MM.1S (cell line): ENCODE results near the gene DCAF4.

ENCODE experiments used
- DNase-seq: peaks from one replicate; pipeline ENCODE4 v3.0.0-alpha.2; 2015
- H2AFZ ChIP-seq: fragments of 300-600 bp; sonication (generic); 2 replicates; pipeline ENCODE4 v1.6.0; 2016; ENCODE audit warnings: antibody characterized with exemption, low read length
- H3F3A ChIP-seq: fragments of 300-600 bp; sonication (generic); 2 replicates; pipeline ENCODE4 v1.6.1; 2016; ENCODE audit warnings: mild to moderate bottlenecking, antibody characterized with exemption, low read length, moderate library complexity, mixed read lengths; ENCODE audit not compliant: insufficient read depth
- H3K27ac ChIP-seq: fragments of 300-600 bp; sonication (generic); 2 replicates; pipeline ENCODE4 v1.5.1; 2016; ENCODE audit warnings: mild to moderate bottlenecking, low read length
- H3K27me3 ChIP-seq: fragments of 300-600 bp; sonication (generic); replicated peaks from 2 replicates; pipeline ENCODE4 v1.6.0; 2016; ENCODE audit warnings: low read length; ENCODE audit not compliant: insufficient read depth
- H3K36me3 ChIP-seq: fragments of 300-600 bp; sonication (generic); replicated peaks from 2 replicates; pipeline ENCODE4 v1.6.1; 2016; ENCODE audit warnings: mild to moderate bottlenecking, low read length, mixed read lengths; ENCODE audit not compliant: insufficient read depth
- H3K4me1 ChIP-seq: fragments of 300-600 bp; sonication (generic); 2 replicates; pipeline ENCODE4 v1.6.1; 2016; ENCODE audit warnings: low read length, mixed read lengths
- H3K4me2 ChIP-seq: fragments of 300-600 bp; sonication (generic); 2 replicates; pipeline ENCODE4 v1.6.0; 2016; ENCODE audit warnings: low read depth, low read length
- H3K4me3 ChIP-seq: fragments of 300-600 bp; sonication (generic); 2 replicates; pipeline ENCODE4 v1.5.1; 2016; ENCODE audit warnings: low read length, mixed read lengths
- H3K79me2 ChIP-seq: fragments of 300-600 bp; sonication (generic); 2 replicates; pipeline ENCODE4 v1.6.1; 2016; ENCODE audit warnings: mixed run types, low read length, mixed read lengths
- H3K9ac ChIP-seq: fragments of 300-600 bp; sonication (generic); 2 replicates; pipeline ENCODE4 v1.6.1; 2016; ENCODE audit warnings: low read length, mixed read lengths
- H3K9me2 ChIP-seq: fragments of 300-600 bp; sonication (generic); replicated peaks from 2 replicates; pipeline ENCODE4 v1.6.1; 2016; ENCODE audit warnings: mild to moderate bottlenecking, low read length, mixed read lengths; ENCODE audit not compliant: insufficient read depth
- H3K9me3 ChIP-seq: fragments of 300-600 bp; sonication (generic); replicated peaks from 2 replicates; pipeline ENCODE4 v1.6.1; 2016; ENCODE audit warnings: mild to moderate bottlenecking, low read length, mixed read lengths; ENCODE audit not compliant: insufficient read depth
- H4K20me1 ChIP-seq: fragments of 300-600 bp; sonication (generic); 2 replicates; pipeline ENCODE4 v1.6.1; 2016; ENCODE audit warnings: mild to moderate bottlenecking, low read length, moderate library complexity, mixed read lengths; ENCODE audit not compliant: insufficient read depth
- CTCF ChIP-seq: fragments of 300-600 bp; sonication (generic); IDR thresholded peaks from 2 replicates; pipeline ENCODE4 v1.5.1; 2016; ENCODE audit warnings: antibody characterized with exemption, low read length, mixed read lengths
- EZH2 ChIP-seq: fragments of 300-600 bp; sonication (generic); optimal IDR thresholded peaks from 2 replicates; pipeline ENCODE3; 2017; ENCODE audit warnings: low read depth, mild to moderate bottlenecking, antibody characterized with exemption, low read length, mixed read lengths
- EZH2phosphoT487 ChIP-seq: fragments of 300-600 bp; sonication (generic); IDR thresholded peaks from 2 replicates; pipeline ENCODE4 v1.6.1; 2018; ENCODE audit warnings: antibody characterized with exemption, low read length

Gene DCAF4

GRCh38 chr14:72996916-72997315 is 70.7 kb downstream of the DCAF4 start:
- Histone ChIP-seq H2AFZ (no peak overlapping the region), H3K27ac (no peak overlapping the region), H3F3A (no peaks in the 10 kb centered on the region), H3K4me2 (no peak overlapping the region), H3K4me1 (no peaks in the 10 kb centered on the region), H3K79me2 (no peaks in the 10 kb centered on the region), H3K9me3 (no peaks in the 10 kb centered on the region), H4K20me1 (no peaks in the 10 kb centered on the region), H3K36me3 (no peaks in the 10 kb centered on the region), H3K9me2 (no peaks in the 10 kb centered on the region), H3K9ac (no peak overlapping the region), H3K27me3 (no peaks in the 10 kb centered on the region), H3K4me3 (no peak overlapping the region)
- no peak for DNase-seq
- no peak for TF ChIP-seq EZH2phosphoT487

GRCh38 chr14:72998252-72998903 is 72.1 kb downstream of the DCAF4 start:
- Histone ChIP-seq H3F3A (no peaks in the 10 kb centered on the region), H3K9me2 (no peaks in the 10 kb centered on the region), H3K9ac (no peak overlapping the region), H3K27ac (no peak overlapping the region), H3K79me2 (no peaks in the 10 kb centered on the region), H2AFZ (no peak overlapping the region), H3K9me3 (no peaks in the 10 kb centered on the region), H3K4me2 (no peak overlapping the region), H3K4me3 (no peak overlapping the region), H3K27me3 (no peaks in the 10 kb centered on the region), H3K4me1 (no peaks in the 10 kb centered on the region), H4K20me1 (no peaks in the 10 kb centered on the region), H3K36me3 (no peaks in the 10 kb centered on the region)
- DNase-seq = no peak
- TF ChIP-seq EZH2phosphoT487 (no peak), EZH2 (no peak), CTCF (no peak)

GRCh38 chr14:72999316-72999715 is 73.1 kb downstream of the DCAF4 start:
- H3K27me3 ChIP-seq = no peaks in the 10 kb centered on the region
- TF ChIP-seq CTCF (no peak), EZH2phosphoT487 (no peak), EZH2 (no peak)
- no peaks in the 10 kb centered on the region for H3F3A ChIP-seq
- H3K36me3 ChIP-seq = no peaks in the 10 kb centered on the region
- no peak overlapping the region for H2AFZ ChIP-seq
- no peak overlapping the region for H3K4me2 ChIP-seq
- H3K9me3 ChIP-seq = no peaks in the 10 kb centered on the region
- H3K79me2 ChIP-seq = peaks cover 5% of the 10 kb centered on the region
- no peak overlapping the region for H3K9ac ChIP-seq
- H3K4me1 ChIP-seq = no peaks in the 10 kb centered on the region
- no peak for DNase-seq
- H3K4me3 ChIP-seq = no peak overlapping the region
- no peaks in the 10 kb centered on the region for H4K20me1 ChIP-seq
- H3K9me2 ChIP-seq = no peaks in the 10 kb centered on the region
- H3K27ac ChIP-seq = no peak overlapping the region

GRCh38 chr14:73000073-73000472 is 73.8 kb downstream of the DCAF4 start:
- Histone ChIP-seq H3K36me3 (no peaks in the 10 kb centered on the region), H3K9me2 (no peaks in the 10 kb centered on the region), H3K4me1 (no peaks in the 10 kb centered on the region), H3K79me2 (peaks cover 5% of the 10 kb centered on the region), H2AFZ (no peak overlapping the region), H4K20me1 (no peaks in the 10 kb centered on the region), H3K4me3 (no peak overlapping the region), H3F3A (no peaks in the 10 kb centered on the region), H3K9me3 (no peaks in the 10 kb centered on the region), H3K9ac (no peak overlapping the region), H3K27me3 (no peaks in the 10 kb centered on the region), H3K4me2 (no peak overlapping the region), H3K27ac (no peak overlapping the region)
- no peak for TF ChIP-seq EZH2
- no peak for TF ChIP-seq EZH2phosphoT487
- TF ChIP-seq CTCF = no peak
- DNase-seq = no peak
